KOPT-K1 (cell line): ENCODE measurements around the gene KRT7.

Experiments used
- H3K27ac ChIP-seq: fragments of 200-600 bp; sonication (generic); 2 replicates; pipeline ENCODE4 v1.5.1; 2016; ENCODE audit warnings: antibody characterized with exemption, mild to moderate bottlenecking, low read depth, low read length; ENCODE audit not compliant: poor library complexity, severe bottlenecking
- H3K36me3 ChIP-seq: fragments of 200-600 bp; sonication (generic); 2 replicates; pipeline ENCODE4 v1.5.1; 2017; ENCODE audit warnings: antibody characterized with exemption, mild to moderate bottlenecking, low read length, moderate library complexity; ENCODE audit not compliant: insufficient read depth
- H3K9me3 ChIP-seq: fragments of 200-600 bp; sonication (generic); 2 replicates; pipeline ENCODE4 v1.5.1; 2017; ENCODE audit warnings: antibody characterized with exemption, low read length, mild to moderate bottlenecking; ENCODE audit not compliant: insufficient read depth, poor library complexity, severe bottlenecking

The KRT7 gene

GRCh38 chr12:52205612-52206303 lies 27.3 kb upstream of the KRT7 start:
- Histone ChIP-seq H3K36me3 (no peaks in the 10 kb centered on the region), H3K27ac (no peak overlapping the region)

DNA sequence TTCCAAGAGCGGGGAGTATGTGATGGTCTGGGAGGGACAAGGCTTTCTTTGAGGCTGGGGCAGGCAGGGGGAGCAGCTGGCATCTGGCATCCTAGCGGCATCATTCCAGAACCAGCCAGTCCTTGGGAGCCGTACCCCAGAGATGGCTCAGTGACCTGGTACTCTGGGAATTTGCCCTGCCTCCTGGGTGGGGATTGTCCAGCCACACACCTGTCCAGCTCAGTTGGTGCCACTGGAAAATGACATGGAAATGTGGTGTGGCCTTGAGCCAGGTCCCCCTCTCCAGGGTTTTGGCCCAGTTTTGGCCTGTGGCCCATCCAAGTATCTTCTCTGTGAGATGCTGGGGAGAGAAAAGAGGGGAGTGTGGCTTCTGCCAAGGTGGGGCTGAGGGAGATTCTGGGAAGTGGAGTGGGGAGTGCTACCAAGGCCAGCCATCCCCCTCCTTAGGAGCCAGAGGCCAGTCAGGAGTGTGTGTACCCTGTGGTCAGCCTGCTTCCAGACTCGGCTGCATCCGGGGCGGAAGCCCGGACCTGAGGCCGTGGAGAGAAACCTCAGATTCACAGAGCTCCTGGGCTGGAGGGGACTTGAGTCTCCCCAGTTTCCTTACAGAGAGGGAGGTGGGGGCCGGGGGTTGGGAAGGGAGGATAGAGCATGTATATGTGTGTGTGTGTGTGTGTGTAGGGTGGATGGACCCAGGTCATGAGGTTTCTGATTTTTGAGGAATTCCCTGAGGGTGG lies 26.6 kb upstream of the KRT7 start:
- Histone ChIP-seq H3K27ac (no peak overlapping the region), H3K36me3 (no peaks in the 10 kb centered on the region), H3K9me3 (no peaks in the 10 kb centered on the region)

More at GRCh38 chr12:52205612-52206303, 27.3 kb upstream of the KRT7 start:
- no peaks in the 10 kb centered on the region for H3K9me3 ChIP-seq

DNA sequence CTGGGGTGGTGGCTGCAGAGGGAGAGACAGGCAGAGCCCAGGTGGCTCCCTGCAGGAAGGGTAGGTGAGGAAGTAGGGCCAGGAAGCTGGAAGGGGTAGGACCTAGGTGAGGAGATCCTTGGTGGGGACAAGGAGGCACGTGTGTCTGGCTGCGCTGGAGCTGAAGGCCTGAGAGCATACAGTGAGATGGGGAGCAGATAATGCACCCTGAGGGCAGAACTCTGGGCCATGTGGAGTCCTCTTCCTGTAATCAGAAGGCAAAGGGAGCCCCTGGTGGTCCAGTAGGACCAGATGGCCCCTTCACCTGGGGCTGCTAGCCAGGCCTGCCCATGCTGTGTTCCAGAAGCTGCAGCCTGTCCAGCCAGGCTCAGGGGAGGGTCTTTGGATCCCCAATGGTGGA lies 25.9 kb upstream of the KRT7 start:
- H3K27ac ChIP-seq, result no peak overlapping the region
- H3K36me3 ChIP-seq, result no peaks in the 10 kb centered on the region
- H3K9me3 ChIP-seq, result no peaks in the 10 kb centered on the region

GRCh38 chr12:52207895-52208294 lies 25.1 kb upstream of the KRT7 start:
- Histone ChIP-seq H3K36me3 (no peaks in the 10 kb centered on the region), H3K9me3 (no peaks in the 10 kb centered on the region), H3K27ac (no peak overlapping the region)

DNA sequence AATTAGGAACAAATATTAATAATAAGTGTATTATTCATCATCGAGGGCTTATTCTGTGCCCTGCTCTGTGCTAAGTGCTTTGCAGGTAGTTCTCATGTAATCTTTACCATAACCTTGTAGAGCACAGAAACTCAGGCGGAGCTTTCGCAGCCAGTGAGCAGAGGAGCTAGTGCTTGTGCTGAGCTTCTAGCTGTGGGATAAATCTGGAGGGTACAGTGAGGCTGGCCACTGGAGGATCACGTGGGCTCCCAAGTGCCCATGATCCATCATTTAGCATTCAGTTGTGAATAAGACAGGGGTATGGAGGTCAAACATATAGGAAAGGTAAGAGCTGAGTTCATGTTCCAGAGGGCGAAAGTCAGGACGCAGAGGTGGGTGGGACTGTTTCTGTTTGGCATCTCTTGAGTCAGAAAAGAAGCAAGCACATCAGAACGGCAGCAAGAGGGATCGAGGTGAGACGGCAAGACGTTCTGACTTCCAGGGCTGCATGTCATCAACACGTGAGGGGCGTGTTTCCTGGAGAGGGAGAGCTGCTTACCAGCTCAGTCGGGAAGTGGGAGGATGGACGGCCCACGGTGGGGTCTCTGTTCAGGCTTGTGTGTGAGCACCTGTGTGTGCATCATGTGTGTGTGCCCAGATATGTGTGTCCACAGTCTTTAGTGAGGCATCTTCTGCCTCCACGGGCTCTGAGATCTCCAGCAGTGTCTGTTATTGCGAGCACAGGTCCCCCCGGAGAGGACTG lies 24.4 kb upstream of the KRT7 start:
- Histone ChIP-seq H3K36me3 (no peaks in the 10 kb centered on the region), H3K9me3 (no peaks in the 10 kb centered on the region), H3K27ac (no peak overlapping the region)

DNA sequence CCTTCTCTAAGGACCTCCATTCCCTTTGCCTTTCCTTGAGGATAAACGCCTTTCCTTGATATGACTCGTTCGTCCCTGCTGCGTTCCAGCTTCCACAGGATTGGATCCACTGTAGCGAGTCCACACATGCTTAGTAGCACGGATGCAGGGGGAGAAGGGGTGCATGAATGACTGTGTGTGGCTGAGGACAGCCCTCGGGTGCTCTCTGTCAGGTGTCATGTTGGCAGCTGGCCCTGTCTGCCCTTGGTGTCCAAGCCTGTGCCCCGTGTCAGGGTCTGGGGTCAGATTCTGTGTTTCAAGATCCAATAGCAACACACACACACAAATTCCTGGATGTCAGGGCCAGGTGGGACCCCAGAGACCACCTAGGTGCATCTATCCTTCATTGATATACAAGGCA lies 23.7 kb upstream of the KRT7 start:
- no peaks in the 10 kb centered on the region for H3K9me3 ChIP-seq
- H3K27ac ChIP-seq, result no peak overlapping the region
- no peaks in the 10 kb centered on the region for H3K36me3 ChIP-seq

DNA sequence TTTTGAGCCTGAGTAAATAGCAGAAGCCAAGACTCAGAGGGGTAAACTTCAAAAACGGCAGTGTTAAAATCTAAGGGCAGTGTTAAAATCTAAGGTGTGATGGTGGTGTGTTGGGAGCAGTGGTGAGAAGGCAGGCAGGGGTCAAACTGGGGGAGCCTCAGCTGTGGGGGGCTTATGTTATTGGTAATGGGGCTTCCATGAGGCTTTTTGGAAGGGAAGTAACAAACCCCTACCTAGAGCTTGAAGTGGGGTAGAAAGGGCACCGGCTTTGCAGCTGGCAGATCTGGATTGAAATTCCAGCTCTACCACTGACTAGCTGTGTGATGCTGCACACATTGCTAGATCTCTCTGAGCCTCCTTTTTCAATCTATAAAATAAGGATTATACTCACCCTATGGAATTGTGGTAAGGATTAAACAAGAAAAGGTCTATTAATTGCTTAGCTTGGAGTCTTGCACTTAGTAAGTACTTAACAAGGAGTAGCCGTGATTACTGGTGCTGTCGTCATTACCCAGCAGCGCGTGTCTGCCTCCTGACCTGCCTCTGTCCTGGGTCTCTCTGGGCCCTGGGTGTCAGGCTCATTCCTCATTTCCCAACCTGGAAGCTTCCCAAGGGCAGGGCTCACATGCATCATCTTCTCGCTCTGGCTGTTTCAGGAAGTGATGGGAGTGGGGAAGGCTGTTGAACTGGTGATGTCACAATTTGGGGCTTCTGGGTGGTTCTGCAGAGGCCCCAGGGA lies 22.7 kb upstream of the KRT7 start:
- no peaks in the 10 kb centered on the region for H3K36me3 ChIP-seq
- H3K27ac ChIP-seq, result no peak overlapping the region
- no peaks in the 10 kb centered on the region for H3K9me3 ChIP-seq

DNA sequence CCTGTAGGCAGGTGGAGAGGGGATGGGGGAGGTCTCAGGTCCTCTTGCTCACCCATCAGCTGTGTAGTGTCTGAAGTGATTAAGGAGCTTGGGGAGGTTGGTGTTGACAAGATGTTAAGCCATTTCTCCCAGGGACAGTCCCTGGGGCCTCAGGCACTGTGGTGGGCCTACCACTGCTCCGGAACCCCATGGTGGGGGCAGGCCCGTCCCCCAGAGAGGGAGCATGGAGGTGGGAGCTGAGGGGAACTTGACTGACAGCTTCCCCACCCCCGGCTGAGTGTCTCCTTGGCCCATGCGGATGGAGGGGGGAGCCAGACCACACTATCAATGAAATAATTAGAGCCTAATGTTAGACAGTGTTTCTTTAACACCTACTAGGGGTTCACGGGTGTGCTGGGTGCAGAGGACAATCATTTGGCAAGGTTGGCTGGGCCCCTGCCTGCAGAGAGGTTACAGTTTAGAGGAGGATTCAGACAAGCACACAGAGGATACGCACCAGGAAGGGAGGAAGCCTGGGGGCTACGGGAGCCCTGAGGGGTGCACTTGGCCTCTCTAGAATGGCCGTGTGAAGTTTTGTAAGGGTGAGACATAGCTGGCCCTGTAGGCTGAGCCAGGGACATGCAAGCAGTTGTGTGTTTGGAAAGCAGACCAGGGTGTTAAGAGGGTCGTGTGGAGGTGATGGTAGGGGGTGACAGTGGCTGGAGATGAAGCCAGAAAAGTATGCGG lies 22.0 kb upstream of the KRT7 start:
- Histone ChIP-seq H3K27ac (no peak overlapping the region), H3K36me3 (no peaks in the 10 kb centered on the region), H3K9me3 (no peaks in the 10 kb centered on the region)

DNA sequence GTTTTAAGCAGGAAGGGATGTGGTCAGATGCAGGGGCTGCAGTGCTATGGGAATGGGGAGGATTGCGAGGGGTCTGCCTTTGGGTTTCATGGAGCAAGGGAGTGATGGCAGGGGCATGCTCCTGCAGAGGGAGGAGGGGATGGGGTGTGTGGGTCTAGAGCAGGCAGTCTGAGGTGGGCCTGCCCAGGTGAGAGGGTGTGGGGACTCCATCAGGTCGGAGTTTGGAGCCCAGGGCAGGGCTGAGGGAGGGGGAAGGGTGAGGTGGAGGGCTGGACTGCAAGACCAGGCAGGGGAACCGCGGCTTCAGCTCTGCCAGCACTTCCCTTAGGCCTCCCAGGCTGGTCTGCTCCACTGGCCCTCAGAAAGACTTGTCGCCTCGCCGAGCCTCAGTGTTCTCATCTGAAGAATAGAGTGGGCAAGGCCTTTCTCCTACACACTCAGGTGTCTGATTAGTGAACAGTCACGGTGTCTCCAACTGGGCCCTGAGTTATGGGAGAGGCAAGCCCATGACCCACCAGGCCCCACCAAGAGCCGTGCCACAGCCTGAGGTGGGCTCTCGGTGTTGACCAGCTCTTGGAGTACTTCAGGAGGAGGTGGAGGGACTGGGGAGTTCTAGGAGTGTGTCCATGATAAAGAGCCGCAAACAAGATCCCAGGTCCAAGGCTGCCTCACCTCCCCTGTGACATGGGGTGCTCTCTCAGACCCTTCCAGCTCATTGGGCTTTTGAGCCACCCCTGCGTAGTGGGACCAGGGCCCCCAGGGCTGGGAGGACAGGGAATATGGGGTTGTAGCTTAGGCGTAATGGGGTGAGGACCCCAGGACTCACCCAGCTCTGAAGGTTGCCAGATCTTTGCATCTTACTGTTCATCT lies 21.1 kb upstream of the KRT7 start:
- no peaks in the 10 kb centered on the region for H3K36me3 ChIP-seq
- H3K27ac ChIP-seq, result no peak overlapping the region
- no peaks in the 10 kb centered on the region for H3K9me3 ChIP-seq

- H3K36me3 ChIP-seq, result no peaks in the 10 kb centered on the region
- H3K27ac ChIP-seq, result no peak overlapping the region
- H3K9me3 ChIP-seq, result no peaks in the 10 kb centered on the region
These were observed 20.1 kb upstream of the KRT7 start for GRCh38 chr12:52212701-52213563.

DNA sequence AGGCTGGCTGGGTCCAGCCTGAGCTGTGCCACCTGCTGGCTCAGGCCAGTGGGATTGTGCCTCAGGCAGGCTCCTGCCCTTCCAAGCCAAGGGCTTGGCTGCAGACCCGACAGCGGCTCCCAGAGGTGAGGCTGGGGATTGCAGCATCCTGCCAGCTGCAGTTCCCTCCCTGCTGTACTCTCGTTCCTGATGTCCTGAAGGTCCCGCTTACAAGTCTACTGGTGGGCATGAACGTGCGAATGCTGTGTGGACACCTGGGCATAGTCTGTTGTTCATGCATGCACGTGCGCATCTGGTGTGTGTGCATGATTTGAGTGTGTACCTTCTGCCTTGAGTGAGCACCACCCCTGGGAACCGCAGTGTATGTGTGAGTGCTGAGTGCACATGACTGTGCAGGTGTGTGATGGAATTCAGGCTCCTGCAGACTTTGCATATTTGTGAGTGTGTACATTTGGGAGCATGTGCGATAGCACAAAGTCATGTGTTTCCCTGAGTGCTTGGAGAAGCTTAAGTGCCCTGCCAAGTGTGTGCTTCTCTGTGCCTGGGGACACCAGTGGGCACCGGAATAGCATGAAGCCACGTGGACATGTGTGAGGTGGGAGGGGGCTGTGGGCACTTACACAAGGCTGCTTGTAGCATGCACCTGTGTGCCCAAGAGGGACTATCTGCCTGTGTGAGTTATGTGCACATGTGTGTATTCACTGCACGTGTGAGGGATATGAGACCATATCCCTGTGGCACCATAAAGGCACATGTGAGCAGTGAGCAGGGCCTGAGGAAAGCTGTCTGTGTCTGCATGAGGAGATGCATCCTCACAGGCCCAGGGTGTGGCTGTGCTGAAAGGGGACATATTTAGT lies 19.3 kb upstream of the KRT7 start:
- Histone ChIP-seq H3K9me3 (no peaks in the 10 kb centered on the region), H3K27ac (no peak overlapping the region), H3K36me3 (no peaks in the 10 kb centered on the region)

DNA sequence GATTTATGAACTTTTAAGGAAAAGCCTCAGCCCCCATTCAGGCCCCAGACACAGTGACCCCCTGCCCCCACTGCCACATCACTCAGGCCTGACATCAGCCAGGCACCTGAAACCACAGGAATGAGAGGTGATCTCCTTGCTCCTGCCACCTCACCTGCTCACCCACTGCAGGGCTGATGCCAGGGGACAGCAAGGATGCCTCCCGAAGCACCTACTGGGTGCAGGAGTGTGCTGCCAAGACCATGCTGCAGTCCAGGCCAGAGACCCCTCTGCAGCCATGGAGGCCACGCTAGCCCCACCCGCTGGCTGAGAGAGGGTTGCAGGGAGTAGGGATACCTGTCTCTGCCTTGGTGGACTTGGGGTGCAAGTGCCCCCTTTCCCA lies 18.6 kb upstream of the KRT7 start:
- no peak overlapping the region for H3K27ac ChIP-seq
- H3K9me3 ChIP-seq, result no peaks in the 10 kb centered on the region
- H3K36me3 ChIP-seq, result no peaks in the 10 kb centered on the region
